HG03521 (cell line): ENCODE measurements around the gene TDRD1.
"Not testable (repeated sequence)": the region's sequence is repeated elsewhere in the genome, so short reads cannot be mapped to it uniquely, and the experiment has no call there.

ENCODE experiments used
- ATAC-seq: cut with Tn5 transposase; IDR thresholded peaks from one replicate; pipeline ENCODE4 v1.9.1; 2021; ENCODE audit warnings: mild to moderate bottlenecking, moderate library complexity; ENCODE audit not compliant: unreplicated experiment

TDRD1 gene

GRCh38 chr10:114179148-114179547, at the start of gene TDRD1:
Gene TDRD1, plus strand, starts transcription at chr10:114179353. Its CDS starts 8,479 bp downstream, at chr10:114187832.
- ATAC-seq, result no peak

- no peak for ATAC-seq
Measured at GRCh38 chr10:114131094-114131493, 48.1 kb upstream of the TDRD1 start.

GRCh38 chr10:114135476-114135875, 43.7 kb upstream of the TDRD1 start:
- ATAC-seq, result no peak

- no peak for ATAC-seq
Measured at GRCh38 chr10:114138581-114138980, 40.6 kb upstream of the TDRD1 start.

GRCh38 chr10:114140036-114140435, 39.1 kb upstream of the TDRD1 start:
- no peak for ATAC-seq

- not testable (repeated sequence) for ATAC-seq
Measured at GRCh38 chr10:114140827-114141226, 38.3 kb upstream of the TDRD1 start.

- ATAC-seq, result no peak
Measured at GRCh38 chr10:114142018-114142417, 37.1 kb upstream of the TDRD1 start.

GRCh38 chr10:114143160-114143559, 36.0 kb upstream of the TDRD1 start:
- no peak for ATAC-seq

GRCh38 chr10:114149476-114149875, 29.7 kb upstream of the TDRD1 start:
- ATAC-seq, result not testable (repeated sequence)

GRCh38 chr10:114151486-114151885, 27.7 kb upstream of the TDRD1 start:
- no peak for ATAC-seq

- ATAC-seq, result no peak
Measured at GRCh38 chr10:114151892-114152291, 27.3 kb upstream of the TDRD1 start.

- no peak for ATAC-seq
Measured at GRCh38 chr10:114157912-114158311, 21.2 kb upstream of the TDRD1 start.

- no peak for ATAC-seq
Measured at GRCh38 chr10:114163062-114163461, 16.1 kb upstream of the TDRD1 start.

GRCh38 chr10:114166043-114166442, 13.1 kb upstream of the TDRD1 start:
- no peak for ATAC-seq

GRCh38 chr10:114166494-114166893, 12.7 kb upstream of the TDRD1 start:
- no peak for ATAC-seq

- no peak for ATAC-seq
Measured at GRCh38 chr10:114167985-114168384, 11.2 kb upstream of the TDRD1 start.

- no peak for ATAC-seq
Measured at GRCh38 chr10:114168450-114169009, 10.6 kb upstream of the TDRD1 start.

GRCh38 chr10:114172216-114172615, 6.9 kb upstream of the TDRD1 start:
- ATAC-seq, result no peak

- ATAC-seq, result no peak
Measured at GRCh38 chr10:114172776-114173602, 6.2 kb upstream of the TDRD1 start.

GRCh38 chr10:114173603-114173920, 5.6 kb upstream of the TDRD1 start:
- no peak for ATAC-seq

- peak; percentile 99 for ATAC-seq
Measured at GRCh38 chr10:114173921-114174694, 5.0 kb upstream of the TDRD1 start, which contains the start of gene CCDC186. Gene CCDC186, minus strand, starts transcription at chr10:114174203. Its CDS starts 10,935 bp downstream, at chr10:114163268.
